K562 treated with DMSO at 1 percent for 24 hours (cell line): ENCODE measurements around the gene FBN3. TPM values are rescaled to one million over a fixed set of nuclear protein-coding genes. Genes with fewer than 3 reads are reported as not detected.

Experiments
- total RNA-seq: library from RNA; unstranded; fragments of 300-600 nt; gene quantifications from 2 replicates; pipeline ENCODE4 v1.2.3, GENCODE V29; 2022; ENCODE audit warnings: low read depth; ENCODE audit not compliant: insufficient read depth

FBN3 gene
- total RNA-seq, result 0.08 and 0.12 TPM in 2 replicates

DNA sequence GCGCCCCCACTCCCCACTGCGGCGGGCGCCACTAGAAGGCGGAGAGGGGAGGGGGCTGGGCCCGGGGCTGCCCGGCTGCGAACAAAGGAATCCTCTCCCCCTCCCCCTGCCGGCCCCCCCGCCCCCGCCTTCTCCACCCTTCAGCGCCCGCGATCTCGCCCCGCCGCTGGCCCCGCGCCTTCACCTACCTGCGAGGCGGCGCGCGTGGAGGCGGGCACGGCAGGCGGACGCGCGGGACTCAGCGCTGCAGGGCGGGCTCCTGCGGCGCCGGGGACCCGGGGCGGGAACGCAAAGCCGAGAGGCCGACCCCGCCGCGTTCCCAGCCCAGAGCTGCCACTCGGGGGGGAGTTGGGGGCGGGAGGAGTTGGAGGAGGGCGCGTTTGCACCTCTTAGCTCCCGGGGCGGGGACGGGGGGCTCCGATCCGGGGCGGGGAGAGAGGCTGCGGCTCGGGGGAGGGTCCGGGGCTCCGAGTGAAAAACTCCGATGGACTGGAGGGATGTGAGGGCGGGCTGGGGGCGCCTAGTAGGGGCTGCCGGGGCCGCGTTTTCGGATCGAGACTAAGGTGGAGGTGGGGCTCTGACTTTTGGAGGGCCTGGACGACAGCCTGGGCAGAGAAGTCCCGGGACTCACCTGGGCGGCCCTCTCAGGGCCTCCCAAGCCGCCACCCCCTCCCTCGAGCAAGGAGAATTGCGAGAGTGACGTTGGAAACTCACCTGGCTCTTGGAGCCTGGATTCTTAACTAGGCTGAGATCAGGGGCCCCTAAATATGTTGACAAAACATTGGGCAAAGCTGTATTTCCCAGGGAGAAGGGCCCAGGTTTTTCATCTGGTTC lies at the start of gene FBN3:
TSS of gene FBN3 (minus strand) at position 332 of the 834 bp plus-strand sequence. CDS start 2,112 bp downstream, outside the sequence.

GRCh38 chr19:8052464-8052859 lies 96.9 kb downstream of the FBN3 start, which contains the start of gene CCL25:
CCL25 (plus strand) TSS chr19:8052760; CDS start chr19:8053050, 290 bp downstream.

Other genes with a start within 250 kb of the FBN3 start
- gene MAP2K7, start 245.7 kb downstream of the FBN3 start, total RNA-seq, result 40.0 and 44.3 TPM in 2 replicates
- 2.2 and 3.2 TPM in 2 replicates for gene TGFBR3L, start 234.8 kb downstream of the FBN3 start, total RNA-seq
- 50.8 and 53.9 TPM in 2 replicates for gene SNAPC2, start 229.3 kb downstream of the FBN3 start, total RNA-seq
- 7.3 and 8.5 TPM in 2 replicates for gene CTXN1, start 223.5 kb downstream of the FBN3 start, total RNA-seq
- gene TIMM44, start 205.9 kb downstream of the FBN3 start, total RNA-seq, result 141 and 148 TPM in 2 replicates
- gene ELAVL1, start 144.0 kb downstream of the FBN3 start, total RNA-seq, result 76.0 and 85.4 TPM in 2 replicates
- gene CCL25, start 96.8 kb downstream of the FBN3 start, total RNA-seq, result not detected in 2 replicates
- 12.2 and 19.7 TPM in 2 replicates for gene CERS4, start 59.8 kb upstream of the FBN3 start, total RNA-seq
- 73.0 and 73.3 TPM in 2 replicates for gene CD320, start 158.8 kb upstream of the FBN3 start, total RNA-seq
- 144 and 170 TPM in 2 replicates for gene NDUFA7, start 171.8 kb upstream of the FBN3 start, total RNA-seq
- 3,035 and 3,232 TPM in 2 replicates for gene RPS28, start 171.9 kb upstream of the FBN3 start, total RNA-seq
- 1.5 and 1.6 TPM in 2 replicates for gene KANK3, start 193.7 kb upstream of the FBN3 start, total RNA-seq
- 1.9 and 2.6 TPM in 2 replicates for gene ANGPTL4, start 214.6 kb upstream of the FBN3 start, total RNA-seq
- 141 and 162 TPM in 2 replicates for gene RAB11B, start 240.8 kb upstream of the FBN3 start, total RNA-seq